Vagina (tissue), 2 donors: ENCODE results near the gene CYB5B.

ENCODE experiments used
- POLR2A ChIP-seq, 2 donors: fragments of 450-650 bp; IDR thresholded peaks; one replicate each; pipeline ENCODE4 v1.6.1; 2017; ENCODE audit warnings: antibody characterized with exemption in 2 of 2, mild to moderate bottlenecking in 2 of 2, moderate library complexity in 2 of 2
- TF ChIP-seq, protein P1 (sequence below), 3 experiments: fragments of 450-650 bp in 2 of 3; fragments of 200-600 bp in 1 of 3; sonication (generic) in 1 of 3; IDR thresholded peaks; one replicate each; pipeline ENCODE4 v1.5.1; 2017 to 2019; ENCODE audit warnings: antibody characterized with exemption in 3 of 3, mild to moderate bottlenecking in 2 of 3, moderate library complexity in 2 of 3

DNA sequence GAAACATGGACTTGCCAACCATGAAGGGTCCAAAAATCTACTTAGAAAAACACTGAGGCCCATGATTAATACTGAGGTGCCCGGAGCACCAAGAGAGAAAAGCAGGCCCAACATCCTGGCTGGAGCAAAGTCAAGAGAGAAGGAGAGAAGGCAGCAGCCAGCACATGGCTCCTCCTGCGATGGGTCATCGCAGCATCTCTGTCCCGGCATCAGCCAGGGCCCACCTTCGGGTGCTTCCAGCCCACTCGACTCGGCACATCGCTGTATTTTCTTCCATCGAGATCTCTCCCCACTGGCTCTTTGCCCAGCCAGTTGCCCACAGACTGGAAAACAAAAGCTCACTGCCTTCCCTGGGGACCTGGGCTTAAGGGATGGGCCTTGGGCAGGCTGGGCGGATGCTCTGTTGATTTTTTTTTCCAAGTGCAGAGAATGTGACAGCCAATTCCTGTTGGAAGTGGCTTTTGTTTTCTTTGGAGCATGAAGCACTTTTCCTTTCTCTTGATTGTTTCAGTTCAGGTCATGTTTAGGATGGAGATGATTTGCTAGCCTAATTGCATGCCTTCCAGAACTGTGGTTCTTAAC lies 58.1 kb downstream of the CYB5B start:
- TF ChIP-seq POLR2A (IDR thresholded peaks at IDR 0.05): no peak
- TF ChIP-seq, protein P1, sequence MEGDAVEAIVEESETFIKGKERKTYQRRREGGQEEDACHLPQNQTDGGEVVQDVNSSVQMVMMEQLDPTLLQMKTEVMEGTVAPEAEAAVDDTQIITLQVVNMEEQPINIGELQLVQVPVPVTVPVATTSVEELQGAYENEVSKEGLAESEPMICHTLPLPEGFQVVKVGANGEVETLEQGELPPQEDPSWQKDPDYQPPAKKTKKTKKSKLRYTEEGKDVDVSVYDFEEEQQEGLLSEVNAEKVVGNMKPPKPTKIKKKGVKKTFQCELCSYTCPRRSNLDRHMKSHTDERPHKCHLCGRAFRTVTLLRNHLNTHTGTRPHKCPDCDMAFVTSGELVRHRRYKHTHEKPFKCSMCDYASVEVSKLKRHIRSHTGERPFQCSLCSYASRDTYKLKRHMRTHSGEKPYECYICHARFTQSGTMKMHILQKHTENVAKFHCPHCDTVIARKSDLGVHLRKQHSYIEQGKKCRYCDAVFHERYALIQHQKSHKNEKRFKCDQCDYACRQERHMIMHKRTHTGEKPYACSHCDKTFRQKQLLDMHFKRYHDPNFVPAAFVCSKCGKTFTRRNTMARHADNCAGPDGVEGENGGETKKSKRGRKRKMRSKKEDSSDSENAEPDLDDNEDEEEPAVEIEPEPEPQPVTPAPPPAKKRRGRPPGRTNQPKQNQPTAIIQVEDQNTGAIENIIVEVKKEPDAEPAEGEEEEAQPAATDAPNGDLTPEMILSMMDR (IDR thresholded peaks at IDR 0.05): no peak
